Fibroblast of lung (primary cell): Measurements from ENCODE around the gene CCDC150.

Experiments
- CTCF ChIP-seq, 2 donors: IDR thresholded peaks in 1 of 2; conservative IDR thresholded peaks in 1 of 2; 1 replicate in 1 of 2; 2 replicates in 1 of 2; pipeline ENCODE4 v1.5.1; 2011 to 2012; ENCODE audit warnings: low read length in 2 of 2, control low read depth in 1 of 2, inconsistent platforms in 1 of 2, low read depth in 1 of 2, mild to moderate bottlenecking in 1 of 2
- EZH2 ChIP-seq: IDR thresholded peaks from 2 replicates; pipeline ENCODE4 v1.5.1; 2012; ENCODE audit warnings: low read length, control low read depth, mild to moderate bottlenecking; ENCODE audit errors: missing control alignments

GRCh38 chr2:196638765-196639164, 750 bp upstream of the CCDC150 start:
- TF ChIP-seq CTCF (conservative IDR thresholded peaks at IDR 0.05 in 1 of 2, IDR thresholded peaks at IDR 0.05 in 1 of 2; ENCODE audit: low read depth in 1 of 2, low read length in 2 of 2) (no peak), EZH2 (no peak)
